ENCODE data around the gene OGFR. TPM values are rescaled to one million over a fixed set of nuclear protein-coding genes. Genes with fewer than 3 reads are reported as not detected.

Gene OGFR
- polyA plus RNA-seq, 1 donor: 46.1 TPM

GRCh38 chr20:62762376-62762775 lies 42.3 kb upstream of the OGFR start:
- Histone ChIP-seq H3K27me3 (ENCODE audit: control insufficient read depth, insufficient read depth, low read length) (no peaks in the 10 kb centered on the region), H3K4me1 (ENCODE audit: control insufficient read depth, insufficient read depth, low read length) (no peaks in the 10 kb centered on the region), H3K27ac (ENCODE audit: low read length) (no peak overlapping the region), H3K9me3 (ENCODE audit: control insufficient read depth, low read depth, low read length) (peaks cover 3% of the 10 kb centered on the region), H3K36me3 (ENCODE audit: control insufficient read depth, insufficient read depth, low read length) (no peaks in the 10 kb centered on the region), H3K4me3 (ENCODE audit: low read length) (no peak overlapping the region)
- DNase-seq: no peak
- WGBS (ENCODE audit: insufficient coverage, low lambda C conversion rate): no CpG with 5 or more reads among the region's 22 CpGs

GRCh38 chr20:62762801-62763368 lies 41.8 kb upstream of the OGFR start:
- Histone ChIP-seq H3K27ac (ENCODE audit: low read length) (no peak overlapping the region), H3K9me3 (ENCODE audit: control insufficient read depth, low read depth, low read length) (no peaks in the 10 kb centered on the region), H3K4me3 (ENCODE audit: low read length) (no peak overlapping the region), H3K36me3 (ENCODE audit: control insufficient read depth, insufficient read depth, low read length) (no peaks in the 10 kb centered on the region), H3K27me3 (ENCODE audit: control insufficient read depth, insufficient read depth, low read length) (no peaks in the 10 kb centered on the region), H3K4me1 (ENCODE audit: control insufficient read depth, insufficient read depth, low read length) (no peaks in the 10 kb centered on the region)
- no CpG with 5 or more reads among the region's 16 CpGs for WGBS (ENCODE audit: insufficient coverage, low lambda C conversion rate)
- DNase-seq: no peak

- Histone ChIP-seq H3K4me3 (ENCODE audit: low read length) (no peak overlapping the region), H3K27me3 (ENCODE audit: control insufficient read depth, insufficient read depth, low read length) (no peaks in the 10 kb centered on the region), H3K27ac (ENCODE audit: low read length) (no peak overlapping the region), H3K9me3 (ENCODE audit: control insufficient read depth, low read depth, low read length) (no peaks in the 10 kb centered on the region), H3K36me3 (ENCODE audit: control insufficient read depth, insufficient read depth, low read length) (no peaks in the 10 kb centered on the region), H3K4me1 (ENCODE audit: control insufficient read depth, insufficient read depth, low read length) (peaks cover 2% of the 10 kb centered on the region)
- whole genome bisulfite sequencing (ENCODE audit: insufficient coverage, low lambda C conversion rate): no CpG with 5 or more reads among the region's 4 CpGs
- no peak for DNase-seq
Measured at GRCh38 chr20:62763404-62763803, 41.2 kb upstream of the OGFR start.

- H3K27ac ChIP-seq (ENCODE audit: low read length): no peak overlapping the region
- 100% methylated on average over 1 of the region's 26 CpGs for WGBS (ENCODE audit: insufficient coverage, low lambda C conversion rate)
- no peaks in the 10 kb centered on the region for H3K36me3 ChIP-seq (ENCODE audit: control insufficient read depth, insufficient read depth, low read length)
- DNase-seq: no peak
- no peaks in the 10 kb centered on the region for H3K27me3 ChIP-seq (ENCODE audit: control insufficient read depth, insufficient read depth, low read length)
- H3K9me3 ChIP-seq (ENCODE audit: control insufficient read depth, low read depth, low read length): no peaks in the 10 kb centered on the region
- no peak overlapping the region for H3K4me3 ChIP-seq (ENCODE audit: low read length)
- peaks cover 10% of the 10 kb centered on the region for H3K4me1 ChIP-seq (ENCODE audit: control insufficient read depth, insufficient read depth, low read length)
Measured at GRCh38 chr20:62764156-62764935, 40.3 kb upstream of the OGFR start.

- no peak for DNase-seq
- WGBS (ENCODE audit: insufficient coverage, low lambda C conversion rate): no CpG with 5 or more reads among the region's 6 CpGs
- H3K27ac ChIP-seq (ENCODE audit: low read length): no peak overlapping the region
- no peaks in the 10 kb centered on the region for H3K9me3 ChIP-seq (ENCODE audit: control insufficient read depth, low read depth, low read length)
- no peaks in the 10 kb centered on the region for H3K27me3 ChIP-seq (ENCODE audit: control insufficient read depth, insufficient read depth, low read length)
- H3K4me3 ChIP-seq (ENCODE audit: low read length): no peak overlapping the region
- H3K4me1 ChIP-seq (ENCODE audit: control insufficient read depth, insufficient read depth, low read length): peaks cover 10% of the 10 kb centered on the region
- no peaks in the 10 kb centered on the region for H3K36me3 ChIP-seq (ENCODE audit: control insufficient read depth, insufficient read depth, low read length)
Measured at GRCh38 chr20:62765021-62765420, 39.6 kb upstream of the OGFR start.

GRCh38 chr20:62765432-62766070 lies 39.1 kb upstream of the OGFR start:
- no peaks in the 10 kb centered on the region for H3K36me3 ChIP-seq (ENCODE audit: control insufficient read depth, insufficient read depth, low read length)

GRCh38 chr20:62766071-62766450 lies 38.6 kb upstream of the OGFR start:
- Histone ChIP-seq H3K27me3 (ENCODE audit: control insufficient read depth, insufficient read depth, low read length) (no peaks in the 10 kb centered on the region), H3K36me3 (ENCODE audit: control insufficient read depth, insufficient read depth, low read length) (no peaks in the 10 kb centered on the region), H3K4me3 (ENCODE audit: low read length) (no peak overlapping the region), H3K4me1 (ENCODE audit: control insufficient read depth, insufficient read depth, low read length) (peaks cover 10% of the 10 kb centered on the region), H3K27ac (ENCODE audit: low read length) (no peak overlapping the region), H3K9me3 (ENCODE audit: control insufficient read depth, low read depth, low read length) (no peaks in the 10 kb centered on the region)
- DNase-seq: no peak
- WGBS (ENCODE audit: insufficient coverage, low lambda C conversion rate): no CpG with 5 or more reads among the region's 10 CpGs

More at GRCh38 chr20:62765432-62766070, 39.1 kb upstream of the OGFR start:
- no CpG with 5 or more reads among the region's 15 CpGs for WGBS (ENCODE audit: insufficient coverage, low lambda C conversion rate)
- no peak for DNase-seq
- Histone ChIP-seq H3K27me3 (ENCODE audit: control insufficient read depth, insufficient read depth, low read length) (no peaks in the 10 kb centered on the region), H3K27ac (ENCODE audit: low read length) (no peak overlapping the region), H3K4me3 (ENCODE audit: low read length) (no peak overlapping the region), H3K4me1 (ENCODE audit: control insufficient read depth, insufficient read depth, low read length) (peaks cover 10% of the 10 kb centered on the region), H3K9me3 (ENCODE audit: control insufficient read depth, low read depth, low read length) (no peaks in the 10 kb centered on the region)

- H3K4me3 ChIP-seq (ENCODE audit: low read length): no peak overlapping the region
- peak; percentile 16 to 45 for DNase-seq
- H3K27ac ChIP-seq (ENCODE audit: low read length): no peak overlapping the region
- no peaks in the 10 kb centered on the region for H3K36me3 ChIP-seq (ENCODE audit: control insufficient read depth, insufficient read depth, low read length)
- no CpG with 5 or more reads among the region's 16 CpGs for WGBS (ENCODE audit: insufficient coverage, low lambda C conversion rate)
- no peaks in the 10 kb centered on the region for H3K27me3 ChIP-seq (ENCODE audit: control insufficient read depth, insufficient read depth, low read length)
- no peaks in the 10 kb centered on the region for H3K9me3 ChIP-seq (ENCODE audit: control insufficient read depth, low read depth, low read length)
- peaks cover 10% of the 10 kb centered on the region for H3K4me1 ChIP-seq (ENCODE audit: control insufficient read depth, insufficient read depth, low read length)
Measured at GRCh38 chr20:62766716-62767115, 37.9 kb upstream of the OGFR start.

- H3K36me3 ChIP-seq (ENCODE audit: control insufficient read depth, insufficient read depth, low read length): no peaks in the 10 kb centered on the region
- no peak for DNase-seq
- no peaks in the 10 kb centered on the region for H3K27me3 ChIP-seq (ENCODE audit: control insufficient read depth, insufficient read depth, low read length)
- H3K4me1 ChIP-seq (ENCODE audit: control insufficient read depth, insufficient read depth, low read length): peaks cover 10% of the 10 kb centered on the region
- H3K9me3 ChIP-seq (ENCODE audit: control insufficient read depth, low read depth, low read length): no peaks in the 10 kb centered on the region
- H3K4me3 ChIP-seq (ENCODE audit: low read length): no peak overlapping the region
- peak overlapping the region; percentile 17 for H3K27ac ChIP-seq (ENCODE audit: low read length)
- no CpG with 5 or more reads among the region's 8 CpGs for WGBS (ENCODE audit: insufficient coverage, low lambda C conversion rate)
Measured at GRCh38 chr20:62768234-62768546, 36.4 kb upstream of the OGFR start.

GRCh38 chr20:62768551-62769287 lies 35.9 kb upstream of the OGFR start:
- 0% methylated on average over 3 of the region's 21 CpGs for WGBS (ENCODE audit: insufficient coverage, low lambda C conversion rate)
- Histone ChIP-seq H3K36me3 (ENCODE audit: control insufficient read depth, insufficient read depth, low read length) (no peaks in the 10 kb centered on the region), H3K27ac (ENCODE audit: low read length) (peak overlapping the region; percentile 17), H3K9me3 (ENCODE audit: control insufficient read depth, low read depth, low read length) (no peaks in the 10 kb centered on the region), H3K4me3 (ENCODE audit: low read length) (no peak overlapping the region), H3K27me3 (ENCODE audit: control insufficient read depth, insufficient read depth, low read length) (no peaks in the 10 kb centered on the region), H3K4me1 (ENCODE audit: control insufficient read depth, insufficient read depth, low read length) (peaks cover 10% of the 10 kb centered on the region)
- DNase-seq: peak; percentile 58 to 83

Data from large intestine (tissue), 3 donors.